Measurements from ENCODE around the gene ACYP2. TPM values are rescaled to one million over a fixed set of nuclear protein-coding genes. Genes with fewer than 3 reads are reported as not detected.
A peak's percentile ranks its signal among the peaks of the same experiment; 100 is the strongest.

ACYP2 gene
- total RNA-seq, 1 experiment from 2014 or later: 19.2 TPM

DNA sequence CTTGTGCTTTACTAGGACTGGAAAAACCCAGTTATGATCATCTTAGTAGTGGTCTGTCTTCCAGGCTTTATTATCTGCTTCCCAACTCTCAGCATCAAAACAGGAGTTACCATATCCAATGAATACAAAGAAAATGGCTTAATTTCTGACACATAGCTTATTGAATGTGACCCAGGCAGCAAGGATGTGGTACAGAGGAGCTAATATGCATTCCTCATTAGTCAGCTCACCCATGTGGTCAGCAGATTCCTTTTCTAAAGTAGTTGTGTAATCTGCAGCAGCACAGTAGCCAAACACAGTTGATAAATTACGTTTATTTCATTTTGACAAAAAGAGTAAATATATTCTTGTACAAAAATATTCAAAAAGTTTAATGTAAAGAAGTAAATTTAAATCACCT lies 97.0 kb downstream of the ACYP2 start:
- DNase-seq (ENCODE audit: low read depth): peak; percentile 92

DNA sequence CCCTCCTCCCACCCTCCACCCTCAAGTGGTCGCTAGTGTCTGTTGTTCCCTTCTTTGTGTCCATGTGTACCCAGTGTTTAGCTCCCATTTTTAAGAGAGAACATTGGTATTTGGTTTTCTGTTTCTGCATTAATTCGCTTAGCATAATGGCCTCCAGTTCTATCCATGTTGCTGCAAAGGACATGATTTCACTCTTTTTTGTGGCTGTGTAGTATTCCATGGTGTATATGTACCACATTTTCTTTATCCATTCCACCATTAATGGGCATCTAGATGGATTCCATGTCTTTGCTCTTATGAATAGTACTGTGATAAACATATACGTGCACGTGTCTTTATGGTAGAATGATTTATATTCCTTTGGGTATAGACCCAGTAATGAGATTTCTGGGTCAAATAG lies 97.7 kb downstream of the ACYP2 start:
- DNase-seq (ENCODE audit: low read depth): no peak

DNA sequence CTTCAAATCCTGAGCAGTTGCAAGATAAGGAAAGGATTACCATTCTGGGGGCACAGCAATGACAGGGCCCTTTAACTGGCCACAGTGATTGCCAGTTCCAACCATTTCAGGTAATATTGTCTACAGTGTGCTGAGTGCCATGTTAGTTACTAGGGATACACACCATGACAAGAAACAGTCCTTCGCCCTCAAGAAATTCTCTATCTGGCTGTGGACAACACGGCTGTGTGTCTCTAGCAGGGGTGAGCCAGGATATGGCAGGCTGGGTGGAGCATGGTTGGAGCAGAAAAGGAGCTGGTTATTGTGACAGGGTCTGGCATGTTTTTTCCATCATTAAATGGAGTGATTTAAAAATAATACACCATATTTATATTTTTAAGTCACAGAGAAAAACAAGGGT lies 109.6 kb downstream of the ACYP2 start:
- DNase-seq (ENCODE audit: low read depth): no peak

DNA sequence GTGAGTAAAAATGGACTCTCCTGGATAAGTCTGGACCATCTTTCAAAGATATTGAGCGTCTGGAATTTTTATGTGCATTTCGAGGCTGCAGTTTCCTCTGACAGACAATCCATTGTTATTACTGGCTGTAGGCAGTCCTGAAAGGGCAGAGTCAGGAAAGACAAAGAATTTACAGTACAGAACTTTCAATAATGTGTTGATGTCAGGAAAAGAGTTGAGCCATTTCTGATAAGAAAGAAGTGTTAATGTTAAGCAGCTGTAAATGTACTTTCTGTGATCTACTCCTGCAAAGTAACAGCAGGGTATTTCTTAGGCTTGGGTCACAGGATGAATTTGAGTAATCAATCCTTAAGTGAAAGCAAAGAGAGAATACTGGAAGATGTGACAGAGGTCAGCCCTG lies 110.8 kb downstream of the ACYP2 start:
- no peak for DNase-seq (ENCODE audit: low read depth)

DNA sequence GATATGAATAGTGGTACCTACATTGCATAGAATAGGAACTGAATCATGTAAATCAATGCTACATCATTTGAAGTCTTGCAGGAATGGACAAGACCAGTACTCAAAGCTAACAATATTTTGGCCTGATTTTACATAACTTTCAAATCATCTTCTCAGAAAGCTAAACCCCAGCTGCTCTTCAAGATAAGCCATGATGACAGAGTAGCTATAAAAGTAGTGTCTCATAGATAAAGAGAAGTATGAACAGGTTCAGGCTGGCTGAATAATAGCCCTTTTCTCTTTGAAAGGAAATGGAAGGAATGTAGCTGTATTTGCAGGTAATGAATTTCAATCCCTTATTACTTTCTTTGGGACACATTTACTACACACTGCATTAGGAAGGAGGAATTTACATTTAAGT lies 112.4 kb downstream of the ACYP2 start:
- DNase-seq (ENCODE audit: low read depth): no peak

DNA sequence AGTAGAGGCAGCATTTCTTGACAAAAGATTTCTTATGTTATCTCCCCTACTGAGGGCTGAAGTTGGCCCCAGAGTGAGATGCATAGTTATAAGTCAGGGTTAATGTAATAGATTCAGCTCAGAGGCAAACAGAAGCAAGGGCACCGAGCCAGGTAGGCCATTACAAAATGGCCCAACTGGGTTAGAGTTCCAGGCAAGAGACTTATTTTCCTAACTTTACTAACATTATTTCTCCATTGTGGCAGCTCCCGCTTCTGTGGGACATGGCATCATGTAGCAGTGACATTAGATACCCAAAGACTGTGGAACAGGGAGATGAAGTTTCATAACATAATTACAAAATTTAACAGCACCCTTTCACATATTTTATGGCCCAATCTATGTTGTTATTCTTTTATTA lies 113.5 kb downstream of the ACYP2 start:
- DNase-seq (ENCODE audit: low read depth): no peak

DNA sequence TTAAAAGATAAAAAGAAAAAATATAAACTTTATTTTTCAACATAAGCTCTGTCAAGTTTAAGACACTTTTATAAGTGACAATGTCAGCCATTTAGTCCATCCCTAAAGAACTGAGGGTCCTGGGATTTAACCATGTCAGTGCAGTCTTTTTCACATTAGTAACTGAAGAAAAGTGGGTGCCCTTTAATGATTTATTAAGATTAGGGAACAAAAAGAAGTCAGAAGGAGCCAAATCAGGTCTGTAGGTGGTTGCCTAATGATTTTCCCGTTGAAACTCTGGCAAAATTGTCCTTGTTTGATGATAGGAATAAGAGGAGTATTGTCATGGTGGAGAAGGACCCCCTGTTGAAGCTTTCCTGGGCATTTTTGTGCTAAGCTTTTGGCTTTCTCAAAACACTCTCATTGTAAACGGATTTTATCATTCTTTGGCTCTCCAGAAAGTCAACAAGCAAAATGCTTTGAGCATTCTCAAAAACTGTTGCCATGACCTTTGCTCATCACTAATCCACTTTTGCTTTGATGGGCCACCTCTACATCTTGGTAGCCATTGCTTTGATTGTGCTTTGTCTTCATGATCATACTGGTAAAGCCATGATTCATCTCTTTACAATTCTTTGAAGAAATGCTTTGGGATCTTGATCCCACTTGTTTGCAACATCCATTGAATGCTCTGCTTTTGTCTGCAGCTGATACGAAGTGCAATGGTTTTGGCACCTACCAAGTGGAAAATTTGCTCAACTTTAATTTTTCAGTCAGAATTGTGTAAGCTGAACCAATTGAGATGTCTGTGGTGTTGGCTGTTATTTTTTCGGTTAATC lies 118.6 kb downstream of the ACYP2 start:
- DNase-seq (ENCODE audit: low read depth): peak; percentile 6

DNA sequence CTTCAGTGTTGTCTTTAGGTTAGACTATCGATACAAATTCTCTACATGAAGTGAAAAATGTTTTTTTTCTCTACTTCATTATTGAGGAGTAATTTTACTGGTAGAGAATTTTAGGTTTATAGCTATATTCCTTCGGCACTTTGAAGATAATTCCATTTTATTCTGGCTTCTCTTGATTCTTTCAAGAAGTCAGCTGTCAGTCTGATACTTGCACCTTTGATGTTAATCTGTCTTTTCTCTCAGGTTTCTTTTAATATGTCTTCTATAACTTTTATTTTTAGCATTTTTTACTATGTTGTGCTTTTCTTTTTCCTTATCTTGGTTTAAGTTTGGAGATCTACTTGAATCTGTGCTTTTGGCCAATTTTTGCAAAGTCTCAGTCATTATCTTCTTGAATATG lies 122.0 kb downstream of the ACYP2 start:
- DNase-seq (ENCODE audit: low read depth): no peak

DNA sequence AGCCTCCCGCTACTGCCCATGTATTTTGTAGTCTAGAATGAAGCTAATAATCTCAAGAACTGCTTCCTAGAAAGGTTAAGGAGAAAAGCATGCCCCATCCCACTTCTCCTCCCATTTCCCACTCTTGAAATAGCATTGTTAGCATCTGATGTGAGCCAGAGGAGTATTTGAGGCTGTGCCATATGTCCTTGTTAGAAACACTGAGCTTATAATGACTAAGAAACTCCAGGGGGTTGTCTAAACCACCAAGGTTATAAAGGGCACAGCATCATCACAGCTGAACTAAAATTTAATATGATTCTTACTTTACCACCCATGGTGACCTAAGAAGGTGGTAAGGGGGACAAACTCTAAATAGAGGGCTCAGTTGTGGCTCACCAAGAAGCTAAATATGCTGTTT lies 124.0 kb downstream of the ACYP2 start:
- peak; percentile 90 for DNase-seq (ENCODE audit: low read depth)

DNA sequence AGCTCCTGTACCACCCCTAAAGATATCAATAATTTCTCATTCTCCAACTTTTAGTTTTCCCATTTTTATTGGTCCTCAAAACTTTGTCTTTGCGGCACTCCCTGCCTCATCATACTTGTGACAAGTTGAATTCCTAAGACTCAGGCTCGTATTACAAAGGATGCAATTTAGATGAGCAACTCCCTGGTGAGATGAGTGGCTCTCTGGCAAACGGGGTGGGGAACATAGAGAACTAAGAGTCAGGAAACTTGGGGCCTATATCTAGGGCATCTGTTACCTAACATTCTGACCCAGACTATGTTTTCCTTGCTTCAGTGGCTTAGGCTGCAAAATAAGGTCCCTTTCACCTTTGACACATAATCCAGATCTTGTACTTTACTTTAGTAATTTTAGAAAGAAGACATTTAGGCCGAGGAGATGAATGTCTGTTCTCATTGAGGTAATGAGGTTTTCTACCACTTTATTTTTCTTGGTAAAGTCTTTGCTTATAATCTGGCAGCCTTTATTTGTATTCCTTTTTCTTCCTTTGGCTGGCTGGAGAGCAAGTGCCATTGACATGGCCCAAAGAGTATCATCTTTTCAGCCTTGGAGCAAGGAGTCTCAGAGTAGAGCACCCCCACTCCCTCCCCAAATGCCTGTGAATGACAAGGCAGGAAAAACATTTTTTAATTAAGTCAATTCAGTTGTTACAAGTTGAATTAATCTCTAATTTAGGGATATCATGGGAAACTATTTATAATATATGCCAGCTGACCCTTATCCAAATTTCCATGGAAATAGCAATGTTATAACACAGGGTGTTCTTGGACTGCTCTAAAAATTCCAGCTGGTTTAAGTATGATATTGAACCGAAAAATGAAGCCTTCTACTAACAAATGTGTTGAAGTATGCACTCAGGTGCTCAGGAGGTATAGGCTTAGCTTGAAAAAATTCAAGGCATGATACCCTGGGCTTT lies 125.4 kb downstream of the ACYP2 start:
- DNase-seq (ENCODE audit: low read depth): peak; percentile 38

DNA sequence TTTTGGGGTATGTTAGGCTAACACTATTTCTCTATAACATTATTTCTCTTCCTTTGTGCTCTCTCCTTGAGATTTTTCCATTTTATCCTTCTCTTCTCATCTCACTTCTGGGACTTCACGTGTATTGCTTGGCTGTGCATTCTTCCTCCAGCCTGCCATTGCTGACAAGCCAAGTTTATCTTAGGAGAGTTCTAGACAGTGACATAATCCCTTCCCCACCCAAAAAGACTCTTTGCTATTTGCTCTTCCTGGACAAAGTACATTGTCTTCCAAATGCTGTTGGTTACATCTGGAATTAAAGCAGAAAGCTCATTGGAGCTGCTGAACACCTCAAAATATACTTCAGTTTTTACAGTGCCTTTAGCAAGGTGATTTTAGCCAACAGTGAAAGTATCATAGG lies 131.7 kb downstream of the ACYP2 start:
- no peak for DNase-seq (ENCODE audit: low read depth)

DNA sequence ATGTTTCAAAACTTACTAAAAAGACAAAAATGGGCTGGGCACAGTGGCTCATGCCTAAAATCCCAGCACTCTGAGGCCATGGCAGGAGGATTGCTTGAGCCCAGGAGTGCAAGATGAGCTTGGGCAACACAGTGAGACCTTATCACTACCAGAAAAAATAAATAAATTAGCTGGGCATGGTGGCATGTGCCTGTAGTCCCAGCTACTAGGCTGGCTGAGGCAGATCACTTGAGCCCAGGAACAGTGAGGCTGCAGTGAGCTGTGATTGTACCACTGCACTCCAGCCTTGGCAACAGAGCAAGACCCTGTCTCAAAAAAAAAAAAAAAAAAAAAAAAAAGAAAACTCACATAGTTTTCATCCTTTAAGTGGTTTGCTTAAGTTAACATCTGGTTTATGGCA lies 134.2 kb downstream of the ACYP2 start:
- no peak for DNase-seq (ENCODE audit: low read depth)

DNA sequence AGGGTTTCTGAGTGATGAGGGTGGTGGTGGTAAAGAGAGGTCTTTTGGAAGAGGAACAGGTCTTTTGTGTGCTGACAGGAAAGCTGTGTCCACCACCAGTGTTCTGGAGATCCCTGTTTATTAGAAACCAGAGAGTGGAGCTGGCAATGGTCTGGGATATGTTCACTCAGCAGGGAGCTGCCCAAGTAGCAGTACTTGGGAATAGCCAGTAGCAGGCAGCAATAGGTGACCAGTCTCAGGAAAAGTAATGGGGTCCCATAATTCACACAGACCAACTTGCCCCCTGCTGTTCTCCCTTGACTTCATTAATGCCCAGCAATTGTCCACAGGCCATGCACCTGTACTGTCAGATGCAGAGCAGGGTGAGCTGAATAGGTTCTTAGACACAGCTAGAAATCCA lies 138.8 kb downstream of the ACYP2 start:
- DNase-seq (ENCODE audit: low read depth): no peak

DNA sequence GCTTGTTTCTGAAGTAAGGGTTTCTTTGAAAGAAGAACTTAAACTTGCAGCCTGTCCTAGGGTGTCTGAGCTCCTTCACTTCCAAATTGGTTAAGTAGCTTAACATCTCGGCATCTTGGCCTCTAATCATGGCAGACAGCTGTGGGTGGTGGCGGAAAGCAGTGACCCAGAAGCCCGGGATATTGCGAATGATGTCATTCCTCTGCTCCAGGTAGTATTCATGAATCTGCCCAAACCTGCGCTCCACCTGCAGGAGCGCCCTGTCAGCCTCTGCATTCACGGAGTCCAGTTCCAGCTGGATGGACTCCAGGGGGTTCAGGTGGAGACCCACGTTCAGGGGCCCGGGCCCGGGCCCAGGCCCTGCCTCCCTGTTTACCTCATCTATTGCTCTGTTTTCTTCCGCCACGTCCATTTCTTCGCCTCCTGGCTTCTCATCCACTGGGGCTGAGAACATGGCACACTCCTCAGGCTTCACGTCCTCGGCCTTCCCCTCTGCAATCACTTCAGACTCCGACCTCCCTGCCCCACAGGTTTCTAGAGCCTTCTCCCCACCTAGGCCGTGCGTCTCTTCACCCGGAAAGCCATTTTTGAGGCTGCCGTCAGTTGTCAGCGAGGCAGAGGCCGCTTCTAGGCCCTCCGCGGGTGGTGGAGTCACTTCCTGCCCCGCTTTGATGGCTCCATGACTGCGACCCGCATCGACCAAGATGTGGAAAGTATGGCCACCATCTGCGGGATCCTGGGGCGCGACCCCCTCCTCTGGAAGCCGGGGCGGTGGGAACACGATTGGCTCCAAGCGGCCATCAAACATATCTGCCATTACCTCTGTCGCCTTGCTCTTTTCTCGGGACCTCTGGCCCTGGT lies 140.0 kb downstream of the ACYP2 start:
- DNase-seq (ENCODE audit: low read depth): no peak

DNA sequence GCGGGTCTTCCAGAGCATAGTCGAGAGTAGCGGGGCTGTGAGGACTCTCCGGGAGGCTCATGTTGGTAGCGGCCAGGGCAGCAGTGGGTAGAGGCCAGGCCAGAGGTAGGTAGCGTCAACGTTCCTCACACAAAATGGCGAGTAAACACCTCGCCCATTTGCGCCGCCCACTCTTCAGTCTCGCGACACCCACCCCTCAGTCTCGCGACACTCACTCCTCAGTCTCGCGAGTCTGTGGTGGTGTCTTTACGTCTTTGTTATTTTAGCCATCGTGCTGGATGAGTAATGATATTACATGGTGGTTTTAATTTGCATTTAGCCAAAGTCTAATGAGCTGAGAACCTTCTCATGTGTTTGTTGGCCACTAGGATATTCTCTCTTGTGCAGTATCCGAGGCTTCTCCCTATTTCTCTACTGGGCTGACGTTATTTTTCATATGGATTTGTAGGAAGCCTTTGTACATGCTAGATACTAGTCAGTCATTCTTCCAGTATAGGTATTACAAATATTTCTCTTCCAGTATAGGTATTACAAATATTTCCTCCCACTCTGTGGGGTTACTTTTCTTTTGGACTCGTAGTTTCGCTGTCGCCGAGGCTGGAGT lies 140.8 kb downstream of the ACYP2 start, which contains the start of gene TSPYL6:
Gene TSPYL6 (minus strand): TSS at position 139 of the 604 bp plus-strand sequence. CDS start 78 bp downstream, at position 61.
- no peak for DNase-seq (ENCODE audit: low read depth)

DNA sequence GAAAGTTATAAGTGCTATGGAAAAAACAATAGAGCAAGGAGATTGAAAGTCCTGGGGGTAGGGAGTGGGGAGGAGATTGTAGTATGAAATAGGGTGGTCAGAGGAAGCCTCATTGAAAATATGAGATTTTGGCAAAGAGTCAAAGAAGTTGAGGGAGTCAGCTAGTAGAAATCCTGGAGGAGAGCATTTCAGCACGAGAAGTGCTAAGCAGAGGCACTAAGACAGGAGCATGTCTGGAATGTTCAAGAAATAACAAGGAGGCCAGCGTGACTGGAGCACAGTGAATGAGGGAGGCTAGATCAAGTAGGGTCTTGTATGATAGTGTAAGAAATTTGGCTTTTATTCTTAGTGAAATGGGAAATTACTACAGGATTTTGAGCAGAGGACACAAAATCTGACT lies 142.8 kb downstream of the ACYP2 start:
- no peak for DNase-seq (ENCODE audit: low read depth)

DNA sequence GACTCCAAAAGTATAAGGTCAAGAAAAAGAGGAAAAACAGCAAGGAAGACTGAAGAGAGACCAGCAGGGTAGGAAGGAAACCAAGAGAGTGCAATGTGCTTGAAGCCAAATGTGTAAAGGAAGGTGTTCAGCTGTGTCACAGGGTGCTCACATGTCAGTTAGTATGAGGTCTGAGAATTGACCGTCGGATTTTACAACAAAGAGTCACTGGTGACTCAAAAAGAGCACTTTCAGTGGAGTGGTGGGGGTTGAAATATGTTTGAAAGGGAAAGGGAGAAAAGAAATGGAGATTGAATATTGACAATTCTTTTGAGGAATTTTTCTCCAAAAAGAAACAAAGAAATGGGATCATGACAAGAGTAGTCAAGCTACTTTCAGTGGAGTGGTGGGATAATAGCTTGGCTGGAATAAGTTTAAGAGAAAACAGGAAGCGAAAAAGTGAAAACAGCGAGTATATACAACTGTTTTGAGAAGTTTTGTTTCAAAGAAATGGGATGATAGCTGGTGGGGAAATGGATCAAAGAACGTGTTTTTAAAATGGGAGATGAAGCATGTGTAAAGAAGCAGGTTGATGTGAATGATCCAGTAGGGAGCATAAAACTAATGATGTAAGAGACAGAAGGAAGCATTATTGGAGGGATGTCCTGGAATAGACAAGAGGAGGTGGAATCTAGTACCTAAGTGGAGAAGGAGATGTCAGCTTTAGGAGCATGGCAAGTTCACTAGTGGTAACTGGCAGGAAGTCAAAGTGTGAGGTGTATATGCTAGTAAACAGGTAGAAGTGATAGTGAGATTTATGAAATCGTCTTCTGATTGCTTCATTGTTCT lies 144.2 kb downstream of the ACYP2 start:
- no peak for DNase-seq (ENCODE audit: low read depth)

DNA sequence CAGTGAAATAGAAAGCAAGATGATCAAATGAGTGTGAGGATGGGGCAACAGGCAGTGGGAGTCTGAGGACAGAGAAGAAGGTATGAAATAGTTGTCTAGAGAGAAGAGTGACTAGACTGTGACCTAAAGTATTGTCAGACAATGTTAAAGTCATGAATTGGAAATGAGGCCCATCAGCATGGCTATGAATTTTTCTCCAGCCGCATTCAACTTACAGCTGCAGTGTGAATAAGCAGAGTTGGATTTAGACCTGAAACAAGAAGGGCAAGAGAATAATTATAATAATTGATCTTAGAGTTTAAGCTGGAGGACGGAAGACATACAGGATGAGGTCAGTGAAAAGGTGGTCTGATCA lies 144.8 kb downstream of the ACYP2 start:
- DNase-seq (ENCODE audit: low read depth): no peak

DNA sequence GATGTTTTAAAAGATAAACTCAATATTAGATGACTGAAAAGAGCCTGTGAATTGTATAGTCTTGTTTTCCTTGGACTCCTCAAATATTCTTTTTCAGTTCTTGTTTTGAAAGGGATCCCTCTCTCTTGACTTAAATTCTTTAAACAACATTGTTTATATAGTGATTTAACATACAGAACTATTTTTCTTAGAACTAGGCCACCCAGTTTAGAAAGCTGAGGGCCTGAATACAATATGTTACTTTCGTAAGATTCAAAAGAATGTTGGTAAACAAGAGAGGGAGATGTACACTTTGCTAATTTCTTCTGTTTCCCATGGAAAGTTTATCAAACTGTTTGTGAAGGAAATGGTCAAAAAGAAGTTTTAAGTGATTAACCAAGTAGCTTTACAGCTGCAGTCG lies 146.1 kb downstream of the ACYP2 start:
- DNase-seq (ENCODE audit: low read depth): no peak

DNA sequence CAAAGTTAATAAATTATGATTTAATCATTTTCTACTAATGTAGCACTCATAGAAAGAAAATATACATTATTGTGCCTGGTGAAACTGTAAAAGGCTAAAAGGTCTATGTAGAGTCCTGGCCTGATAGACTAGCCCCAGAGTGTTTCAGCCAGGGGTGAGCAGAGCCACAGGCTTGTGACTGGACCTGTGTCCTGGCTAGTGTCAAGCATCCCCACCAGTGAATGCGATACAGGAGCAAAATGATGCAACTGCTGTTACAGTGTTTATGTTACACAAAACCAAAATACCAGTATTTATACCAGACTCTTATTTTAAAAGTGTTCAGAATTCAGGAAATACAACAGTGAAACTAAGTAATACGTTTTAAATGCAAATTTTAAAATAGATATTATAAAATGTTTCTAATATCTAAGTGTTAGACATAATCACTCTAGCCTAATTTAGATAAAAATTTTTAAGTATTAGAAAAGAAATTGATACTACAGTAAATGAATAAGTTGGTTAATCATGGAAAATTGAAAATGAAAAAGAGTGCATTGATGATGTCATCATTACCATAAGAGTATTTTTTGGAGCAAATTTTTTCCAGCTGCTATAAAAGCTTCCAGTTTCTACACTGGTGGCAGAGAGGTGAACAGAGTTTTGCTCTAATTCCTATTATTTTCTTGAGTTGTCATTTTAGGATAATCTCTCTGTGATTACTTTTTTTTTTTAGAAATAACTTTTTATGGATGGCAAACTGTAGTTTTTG lies 146.8 kb downstream of the ACYP2 start:
- DNase-seq (ENCODE audit: low read depth): no peak

All from RPMI7951 (cell line).